HEK293T (cell line): ENCODE results near the gene PNMA8B.

Experiments used
- ARNT ChIP-seq: fragments of 450-650 bp; IDR thresholded peaks from 2 replicates; pipeline ENCODE4 v1.6.1; 2017; ENCODE audit warnings: mild to moderate bottlenecking
- BHLHE40 ChIP-seq: fragments of 450-650 bp; IDR thresholded peaks from 2 replicates; pipeline ENCODE4 v1.6.1; 2016; ENCODE audit warnings: mild to moderate bottlenecking, moderate library complexity, borderline replicate concordance
- CTBP1 ChIP-seq: fragments of 450-650 bp; IDR thresholded peaks from 2 replicates; pipeline ENCODE4 v1.6.1; 2016; ENCODE audit warnings: borderline replicate concordance
- FOXA1 ChIP-seq: fragments of 450-650 bp; IDR thresholded peaks from 2 replicates; pipeline ENCODE4 v1.6.1; 2016; ENCODE audit warnings: mild to moderate bottlenecking
- FOXK2 ChIP-seq: fragments of 450-650 bp; IDR thresholded peaks from 2 replicates; pipeline ENCODE4 v1.6.1; 2016; ENCODE audit warnings: mild to moderate bottlenecking
- FOXM1 ChIP-seq: fragments of 450-650 bp; IDR thresholded peaks from 2 replicates; pipeline ENCODE4 v1.6.1; 2017; ENCODE audit warnings: mild to moderate bottlenecking, borderline replicate concordance
- HDGF ChIP-seq: fragments of 450-650 bp; IDR thresholded peaks from 2 replicates; pipeline ENCODE4 v1.6.1; 2017; ENCODE audit warnings: antibody characterized with exemption, borderline replicate concordance
- L3MBTL2 ChIP-seq: fragments of 450-650 bp; conservative IDR thresholded peaks from 2 replicates; pipeline ENCODE4 v1.6.1; 2016; ENCODE audit warnings: mild to moderate bottlenecking
- NFRKB ChIP-seq: fragments of 450-650 bp; IDR thresholded peaks from 2 replicates; pipeline ENCODE4 v1.6.1; 2016; ENCODE audit warnings: mild to moderate bottlenecking, moderate library complexity
- SP1 ChIP-seq: fragments of 450-650 bp; IDR thresholded peaks from 2 replicates; pipeline ENCODE4 v1.6.1; 2017
- TARDBP ChIP-seq: fragments of 450-650 bp; IDR thresholded peaks from 2 replicates; pipeline ENCODE4 v1.6.1; 2016
- TF ChIP-seq, protein P1 (sequence below): fragments of 450-650 bp; IDR thresholded peaks from 2 replicates; pipeline ENCODE4 v1.6.1; 2016

DNA sequence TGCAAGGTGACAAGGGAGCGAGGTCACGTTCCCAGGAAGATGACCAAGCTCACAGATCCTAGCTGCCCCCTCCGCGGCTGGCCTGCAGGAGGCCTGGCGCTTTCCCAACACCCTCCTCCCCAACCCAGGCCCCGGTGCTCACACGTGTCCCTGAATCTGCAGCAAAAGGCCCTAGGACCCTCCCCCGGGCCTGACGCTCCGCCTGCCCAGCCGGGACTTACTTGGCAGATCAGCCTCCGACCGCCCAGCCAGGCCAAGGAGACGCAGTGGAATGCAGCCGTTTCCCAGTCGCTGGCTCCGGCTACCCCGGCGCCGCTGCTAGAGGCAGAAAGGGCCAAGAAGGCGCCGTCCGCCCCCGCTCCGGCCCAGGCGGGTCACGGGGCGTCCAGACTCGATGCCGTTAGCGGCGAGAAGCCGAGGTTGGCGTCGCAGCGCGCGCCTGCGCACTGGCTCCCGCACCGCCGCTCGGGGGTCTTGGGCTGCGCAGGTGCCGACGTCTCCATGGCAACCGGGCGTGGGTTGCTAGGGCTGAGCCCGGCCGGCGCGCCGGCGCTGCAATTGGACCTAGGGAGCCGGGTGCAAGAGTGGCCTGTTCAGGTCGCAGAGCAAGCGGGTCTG, 24.4 kb downstream of the PNMA8B start, which contains the start of gene PNMA8A:
- TF ChIP-seq SP1 (no peak), FOXA1 (no peak), FOXK2 (no peak), ARNT (no peak), NFRKB (no peak), FOXM1 (no peak), HDGF (no peak), L3MBTL2 (peak; percentile 95), TARDBP (no peak), BHLHE40 (no peak), CTBP1 (no peak)
- TF ChIP-seq, protein P1, sequence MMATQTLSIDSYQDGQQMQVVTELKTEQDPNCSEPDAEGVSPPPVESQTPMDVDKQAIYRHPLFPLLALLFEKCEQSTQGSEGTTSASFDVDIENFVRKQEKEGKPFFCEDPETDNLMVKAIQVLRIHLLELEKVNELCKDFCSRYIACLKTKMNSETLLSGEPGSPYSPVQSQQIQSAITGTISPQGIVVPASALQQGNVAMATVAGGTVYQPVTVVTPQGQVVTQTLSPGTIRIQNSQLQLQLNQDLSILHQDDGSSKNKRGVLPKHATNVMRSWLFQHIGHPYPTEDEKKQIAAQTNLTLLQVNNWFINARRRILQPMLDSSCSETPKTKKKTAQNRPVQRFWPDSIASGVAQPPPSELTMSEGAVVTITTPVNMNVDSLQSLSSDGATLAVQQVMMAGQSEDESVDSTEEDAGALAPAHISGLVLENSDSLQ, result no peak
